Activated T-helper 1 cell treated with anti-CD3 and anti-CD28 coated beads, Interleukin-2, amount 50 U/mL, for 16 hours (primary cell): ENCODE data around the gene MRPS12.
"Not testable (repeated sequence)": the region's sequence is repeated elsewhere in the genome, so short reads cannot be mapped to it uniquely, and the experiment has no call there.

ENCODE experiments used
- DNase-seq, 2 donors: peaks; one replicate each; pipeline ENCODE4 v3.0.0-alpha.2; 2020; ENCODE audit warnings: low read depth in 1 of 2, low spot score in 1 of 2

Gene MRPS12

GRCh38 chr19:38930776-38931520 lies at the start of gene MRPS12:
MRPS12 (plus strand) TSS chr19:38930944; CDS start chr19:38931295, 351 bp downstream.
- peak; percentile 95 for DNase-seq

- no peak for DNase-seq
Observed at GRCh38 chr19:38883286-38883685, 47.5 kb upstream of the MRPS12 start.

GRCh38 chr19:38884691-38885090 lies 46.1 kb upstream of the MRPS12 start:
- not testable (repeated sequence) for DNase-seq

- no peak for DNase-seq
Observed at GRCh38 chr19:38888876-38889275, 41.9 kb upstream of the MRPS12 start.

GRCh38 chr19:38889803-38890202 lies 40.9 kb upstream of the MRPS12 start:
- no peak for DNase-seq

- DNase-seq = no peak
Observed at GRCh38 chr19:38890686-38891085, 40.1 kb upstream of the MRPS12 start.

GRCh38 chr19:38891771-38892170 lies 39.0 kb upstream of the MRPS12 start:
- no peak for DNase-seq

GRCh38 chr19:38892841-38893240 lies 37.9 kb upstream of the MRPS12 start:
- no peak for DNase-seq

GRCh38 chr19:38893341-38893771 lies 37.4 kb upstream of the MRPS12 start:
- DNase-seq = no peak

- no peak for DNase-seq
Observed at GRCh38 chr19:38894968-38895367, 35.8 kb upstream of the MRPS12 start.

- no peak for DNase-seq
Observed at GRCh38 chr19:38898788-38899446, 31.8 kb upstream of the MRPS12 start.

GRCh38 chr19:38899447-38900201 lies 31.1 kb upstream of the MRPS12 start, which contains the start of the genes NFKBIB and SIRT2:
NFKBIB (plus strand) TSS chr19:38899969; CDS start chr19:38900033, 64 bp downstream.
SIRT2 (minus strand) TSS chr19:38899618; CDS start chr19:38899521, 97 bp downstream.
- peak; percentile 95 to 98 for DNase-seq

- no peak for DNase-seq
Observed at GRCh38 chr19:38900202-38900629, 30.5 kb upstream of the MRPS12 start.

GRCh38 chr19:38900743-38901190 lies 30.0 kb upstream of the MRPS12 start:
- no peak for DNase-seq

GRCh38 chr19:38901683-38902082 lies 29.1 kb upstream of the MRPS12 start:
- no peak for DNase-seq

- no peak for DNase-seq
Observed at GRCh38 chr19:38904581-38905539, 25.9 kb upstream of the MRPS12 start.

- no peak for DNase-seq
Observed at GRCh38 chr19:38905620-38906019, 25.1 kb upstream of the MRPS12 start.

GRCh38 chr19:38907227-38907626 lies 23.5 kb upstream of the MRPS12 start:
- no peak for DNase-seq

- no peak for DNase-seq
Observed at GRCh38 chr19:38907670-38908069, 23.1 kb upstream of the MRPS12 start.

- DNase-seq = no peak
Observed at GRCh38 chr19:38908911-38909310, 21.8 kb upstream of the MRPS12 start.
